ENCODE results near the gene CORO1C.

The CORO1C gene

GRCh38 chr12:108597559-108598471, 133.5 kb downstream of the CORO1C start, which contains the start of gene TMEM119:
Gene TMEM119 (minus strand): TSS chr12:108598084. CDS start chr12:108592383, 5,701 bp downstream.
- DNase-seq = no peak

GRCh38 chr12:108596854-108597558, 134.3 kb downstream of the CORO1C start:
- no peak for DNase-seq

- no peak for DNase-seq
These were observed 135.3 kb downstream of the CORO1C start for GRCh38 chr12:108595711-108596647.

Data from activated gamma-delta T cell treated with Interleukin-2 at 50 U/mL for 16 hours (primary cell).